NB4 (cell line): Measurements from ENCODE around the gene RAB11FIP3.

Experiments used
- MYC ChIP-seq: IDR thresholded peaks from 2 replicates; pipeline ENCODE4 v1.6.1; 2011; ENCODE audit warnings: low read depth, low read length
- POLR2A ChIP-seq: IDR thresholded peaks from 2 replicates; pipeline ENCODE4 v1.6.1; 2011; ENCODE audit warnings: mild to moderate bottlenecking; ENCODE audit not compliant: insufficient read length; ENCODE audit errors: extremely low read depth
- TF ChIP-seq, protein P1 (sequence below): IDR thresholded peaks from one replicate; pipeline ENCODE4 v1.5.1; 2012; ENCODE audit warnings: low read depth, low read length
- TF ChIP-seq, protein P2 (sequence below): IDR thresholded peaks from 2 replicates; pipeline ENCODE4 v1.6.1; 2011; ENCODE audit warnings: low read depth, low read length

DNA sequence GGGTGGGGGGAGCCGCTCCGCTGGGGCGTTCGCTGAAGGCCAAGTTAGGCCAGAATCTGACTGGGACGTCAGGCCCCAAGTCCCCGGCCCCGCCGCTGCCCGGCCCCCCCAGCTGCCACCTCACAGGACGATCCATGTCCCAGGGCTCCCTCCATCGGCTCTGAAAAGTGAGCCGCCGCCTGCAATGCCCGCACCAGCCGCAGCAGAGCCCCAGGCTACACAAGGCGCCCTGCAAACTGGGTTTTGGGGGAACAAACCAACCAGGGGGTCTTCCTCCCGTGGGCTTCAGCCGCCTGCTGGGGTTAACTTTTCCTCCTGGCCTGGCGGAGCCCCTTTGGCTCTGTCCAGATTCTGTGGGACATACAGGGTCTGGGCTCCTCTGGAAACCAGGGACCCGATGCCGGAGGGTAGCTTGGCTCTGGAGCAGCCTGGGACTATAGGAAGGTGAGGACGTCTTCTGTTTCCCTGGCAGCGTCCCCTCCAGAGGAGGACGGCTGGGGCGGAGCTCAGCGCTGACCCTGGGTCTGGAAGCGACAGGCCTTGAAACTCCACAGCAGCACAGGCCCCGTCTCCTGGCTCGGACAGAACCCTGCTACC, 27.6 kb upstream of the RAB11FIP3 start:
- TF ChIP-seq, protein P1, sequence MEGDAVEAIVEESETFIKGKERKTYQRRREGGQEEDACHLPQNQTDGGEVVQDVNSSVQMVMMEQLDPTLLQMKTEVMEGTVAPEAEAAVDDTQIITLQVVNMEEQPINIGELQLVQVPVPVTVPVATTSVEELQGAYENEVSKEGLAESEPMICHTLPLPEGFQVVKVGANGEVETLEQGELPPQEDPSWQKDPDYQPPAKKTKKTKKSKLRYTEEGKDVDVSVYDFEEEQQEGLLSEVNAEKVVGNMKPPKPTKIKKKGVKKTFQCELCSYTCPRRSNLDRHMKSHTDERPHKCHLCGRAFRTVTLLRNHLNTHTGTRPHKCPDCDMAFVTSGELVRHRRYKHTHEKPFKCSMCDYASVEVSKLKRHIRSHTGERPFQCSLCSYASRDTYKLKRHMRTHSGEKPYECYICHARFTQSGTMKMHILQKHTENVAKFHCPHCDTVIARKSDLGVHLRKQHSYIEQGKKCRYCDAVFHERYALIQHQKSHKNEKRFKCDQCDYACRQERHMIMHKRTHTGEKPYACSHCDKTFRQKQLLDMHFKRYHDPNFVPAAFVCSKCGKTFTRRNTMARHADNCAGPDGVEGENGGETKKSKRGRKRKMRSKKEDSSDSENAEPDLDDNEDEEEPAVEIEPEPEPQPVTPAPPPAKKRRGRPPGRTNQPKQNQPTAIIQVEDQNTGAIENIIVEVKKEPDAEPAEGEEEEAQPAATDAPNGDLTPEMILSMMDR: no peak
- TF ChIP-seq MYC (no peak), POLR2A (no peak)
- TF ChIP-seq, protein P2, sequence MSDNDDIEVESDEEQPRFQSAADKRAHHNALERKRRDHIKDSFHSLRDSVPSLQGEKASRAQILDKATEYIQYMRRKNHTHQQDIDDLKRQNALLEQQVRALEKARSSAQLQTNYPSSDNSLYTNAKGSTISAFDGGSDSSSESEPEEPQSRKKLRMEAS: no peak
